ENCODE data around the gene SPHK2. TPM values are rescaled to one million over a fixed set of nuclear protein-coding genes. Genes with fewer than 3 reads are reported as not detected.

The SPHK2 gene
- total RNA-seq, 1 donor: 7.8 TPM

DNA sequence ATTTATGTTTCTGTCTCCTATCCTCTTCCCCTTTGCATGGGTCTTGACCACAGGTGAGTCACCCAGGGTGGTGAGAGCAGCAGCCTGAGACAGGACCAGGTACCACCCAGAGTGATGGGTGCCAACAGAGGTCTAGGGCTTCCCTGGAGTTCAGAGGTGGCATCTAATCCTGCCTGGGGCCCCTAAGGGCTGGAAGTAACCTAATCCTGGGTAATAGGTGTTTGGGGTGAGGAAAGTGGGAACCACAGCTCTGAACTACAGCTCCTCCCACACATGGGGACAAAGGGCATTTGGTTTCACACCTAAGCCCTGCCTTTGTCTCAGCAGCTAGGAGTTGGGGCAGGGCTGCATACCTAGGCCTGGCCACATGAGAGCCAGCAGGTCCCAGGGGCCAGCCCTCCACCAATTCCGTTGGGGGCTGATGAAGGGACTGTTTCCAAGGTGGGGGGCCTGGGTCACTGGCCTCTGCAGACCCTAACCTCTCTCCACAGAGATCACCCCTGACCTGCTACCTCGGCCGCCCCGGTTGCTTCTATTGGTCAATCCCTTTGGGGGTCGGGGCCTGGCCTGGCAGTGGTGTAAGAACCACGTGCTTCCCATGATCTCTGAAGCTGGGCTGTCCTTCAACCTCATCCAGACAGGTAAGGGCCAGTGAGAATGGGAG, 8.0 kb downstream of the SPHK2 start:
- H3K4me3 ChIP-seq (ENCODE audit: low read depth, low read length): no peak overlapping the region
- TF ChIP-seq, protein P1, sequence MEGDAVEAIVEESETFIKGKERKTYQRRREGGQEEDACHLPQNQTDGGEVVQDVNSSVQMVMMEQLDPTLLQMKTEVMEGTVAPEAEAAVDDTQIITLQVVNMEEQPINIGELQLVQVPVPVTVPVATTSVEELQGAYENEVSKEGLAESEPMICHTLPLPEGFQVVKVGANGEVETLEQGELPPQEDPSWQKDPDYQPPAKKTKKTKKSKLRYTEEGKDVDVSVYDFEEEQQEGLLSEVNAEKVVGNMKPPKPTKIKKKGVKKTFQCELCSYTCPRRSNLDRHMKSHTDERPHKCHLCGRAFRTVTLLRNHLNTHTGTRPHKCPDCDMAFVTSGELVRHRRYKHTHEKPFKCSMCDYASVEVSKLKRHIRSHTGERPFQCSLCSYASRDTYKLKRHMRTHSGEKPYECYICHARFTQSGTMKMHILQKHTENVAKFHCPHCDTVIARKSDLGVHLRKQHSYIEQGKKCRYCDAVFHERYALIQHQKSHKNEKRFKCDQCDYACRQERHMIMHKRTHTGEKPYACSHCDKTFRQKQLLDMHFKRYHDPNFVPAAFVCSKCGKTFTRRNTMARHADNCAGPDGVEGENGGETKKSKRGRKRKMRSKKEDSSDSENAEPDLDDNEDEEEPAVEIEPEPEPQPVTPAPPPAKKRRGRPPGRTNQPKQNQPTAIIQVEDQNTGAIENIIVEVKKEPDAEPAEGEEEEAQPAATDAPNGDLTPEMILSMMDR (IDR thresholded peaks at IDR 0.05; ENCODE audit: insufficient read depth, low read depth, low read length): no peak
- DNase-seq (ENCODE audit: low read depth): no peak

DNA sequence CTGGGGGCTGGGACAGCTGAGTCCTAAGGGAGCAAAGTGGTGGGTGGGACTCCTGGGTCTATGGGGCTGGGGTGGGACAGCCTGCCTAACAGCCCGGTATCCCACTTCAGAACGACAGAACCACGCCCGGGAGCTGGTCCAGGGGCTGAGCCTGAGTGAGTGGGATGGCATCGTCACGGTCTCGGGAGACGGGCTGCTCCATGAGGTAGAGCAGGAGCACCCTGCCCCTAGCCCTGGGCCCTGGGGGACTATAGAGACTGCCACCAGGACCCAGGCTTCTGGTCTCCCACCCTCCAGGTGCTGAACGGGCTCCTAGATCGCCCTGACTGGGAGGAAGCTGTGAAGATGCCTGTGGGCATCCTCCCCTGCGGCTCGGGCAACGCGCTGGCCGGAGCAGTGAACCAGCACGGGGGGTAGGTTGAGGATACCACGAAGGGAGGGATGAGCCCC, 8.6 kb downstream of the SPHK2 start:
- DNase-seq (ENCODE audit: low read depth): no peak
- TF ChIP-seq, protein P1 (IDR thresholded peaks at IDR 0.05; ENCODE audit: insufficient read depth, low read depth, low read length): no peak
- no peak overlapping the region for H3K4me3 ChIP-seq (ENCODE audit: low read depth, low read length)

DNA sequence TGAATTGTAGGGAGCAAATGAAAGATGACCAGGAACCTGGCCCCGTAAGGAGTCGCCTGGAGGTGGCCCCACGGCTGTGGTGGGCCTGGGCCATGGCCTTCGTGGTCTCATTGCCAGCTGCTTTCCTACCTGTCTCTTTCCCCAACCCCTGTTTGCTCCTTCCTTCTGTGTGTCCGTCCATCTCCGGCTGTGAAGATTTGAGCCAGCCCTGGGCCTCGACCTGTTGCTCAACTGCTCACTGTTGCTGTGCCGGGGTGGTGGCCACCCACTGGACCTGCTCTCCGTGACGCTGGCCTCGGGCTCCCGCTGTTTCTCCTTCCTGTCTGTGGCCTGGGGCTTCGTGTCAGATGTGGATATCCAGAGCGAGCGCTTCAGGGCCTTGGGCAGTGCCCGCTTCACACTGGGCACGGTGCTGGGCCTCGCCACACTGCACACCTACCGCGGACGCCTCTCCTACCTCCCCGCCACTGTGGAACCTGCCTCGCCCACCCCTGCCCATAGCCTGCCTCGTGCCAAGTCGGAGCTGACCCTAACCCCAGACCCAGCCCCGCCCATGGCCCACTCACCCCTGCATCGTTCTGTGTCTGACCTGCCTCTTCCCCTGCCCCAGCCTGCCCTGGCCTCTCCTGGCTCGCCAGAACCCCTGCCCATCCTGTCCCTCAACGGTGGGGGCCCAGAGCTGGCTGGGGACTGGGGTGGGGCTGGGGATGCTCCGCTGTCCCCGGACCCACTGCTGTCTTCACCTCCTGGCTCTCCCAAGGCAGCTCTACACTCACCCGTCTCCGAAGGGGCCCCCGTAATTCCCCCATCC, 9.4 kb downstream of the SPHK2 start:
- no peak for DNase-seq (ENCODE audit: low read depth)
- no peak overlapping the region for H3K4me3 ChIP-seq (ENCODE audit: low read depth, low read length)
- TF ChIP-seq, protein P1 (IDR thresholded peaks at IDR 0.05; ENCODE audit: insufficient read depth, low read depth, low read length): no peak

DNA sequence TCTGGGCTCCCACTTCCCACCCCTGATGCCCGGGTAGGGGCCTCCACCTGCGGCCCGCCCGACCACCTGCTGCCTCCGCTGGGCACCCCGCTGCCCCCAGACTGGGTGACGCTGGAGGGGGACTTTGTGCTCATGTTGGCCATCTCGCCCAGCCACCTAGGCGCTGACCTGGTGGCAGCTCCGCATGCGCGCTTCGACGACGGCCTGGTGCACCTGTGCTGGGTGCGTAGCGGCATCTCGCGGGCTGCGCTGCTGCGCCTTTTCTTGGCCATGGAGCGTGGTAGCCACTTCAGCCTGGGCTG, 9.9 kb downstream of the SPHK2 start:
- TF ChIP-seq, protein P1 (IDR thresholded peaks at IDR 0.05; ENCODE audit: insufficient read depth, low read depth, low read length): no peak
- no peak for DNase-seq (ENCODE audit: low read depth)
- H3K4me3 ChIP-seq (ENCODE audit: low read depth, low read length): no peak overlapping the region

DNA sequence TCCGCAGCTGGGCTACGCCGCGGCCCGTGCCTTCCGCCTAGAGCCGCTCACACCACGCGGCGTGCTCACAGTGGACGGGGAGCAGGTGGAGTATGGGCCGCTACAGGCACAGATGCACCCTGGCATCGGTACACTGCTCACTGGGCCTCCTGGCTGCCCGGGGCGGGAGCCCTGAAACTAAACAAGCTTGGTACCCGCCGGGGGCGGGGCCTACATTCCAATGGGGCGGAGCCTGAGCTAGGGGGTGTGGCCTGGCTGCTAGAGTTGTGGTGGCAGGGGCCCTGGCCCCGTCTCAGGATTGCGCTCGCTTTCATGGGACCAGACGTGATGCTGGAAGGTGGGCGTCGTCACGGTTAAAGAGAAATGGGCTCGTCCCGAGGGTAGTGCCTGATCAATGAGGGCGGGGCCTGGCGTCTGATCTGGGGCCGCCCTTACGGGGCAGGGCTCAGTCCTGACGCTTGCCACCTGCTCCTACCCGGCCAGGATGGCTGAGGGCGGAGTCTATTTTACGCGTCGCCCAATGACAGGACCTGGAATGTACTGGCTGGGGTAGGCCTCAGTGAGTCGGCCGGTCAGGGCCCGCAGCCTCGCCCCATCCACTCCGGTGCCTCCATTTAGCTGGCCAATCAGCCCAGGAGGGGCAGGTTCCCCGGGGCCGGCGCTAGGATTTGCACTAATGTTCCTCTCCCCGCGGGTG, 10.4 kb downstream of the SPHK2 start:
- DNase-seq (ENCODE audit: low read depth): peak; percentile 58
- TF ChIP-seq, protein P1 (IDR thresholded peaks at IDR 0.05; ENCODE audit: insufficient read depth, low read depth, low read length): no peak
- no peak overlapping the region for H3K4me3 ChIP-seq (ENCODE audit: low read depth, low read length)

DNA sequence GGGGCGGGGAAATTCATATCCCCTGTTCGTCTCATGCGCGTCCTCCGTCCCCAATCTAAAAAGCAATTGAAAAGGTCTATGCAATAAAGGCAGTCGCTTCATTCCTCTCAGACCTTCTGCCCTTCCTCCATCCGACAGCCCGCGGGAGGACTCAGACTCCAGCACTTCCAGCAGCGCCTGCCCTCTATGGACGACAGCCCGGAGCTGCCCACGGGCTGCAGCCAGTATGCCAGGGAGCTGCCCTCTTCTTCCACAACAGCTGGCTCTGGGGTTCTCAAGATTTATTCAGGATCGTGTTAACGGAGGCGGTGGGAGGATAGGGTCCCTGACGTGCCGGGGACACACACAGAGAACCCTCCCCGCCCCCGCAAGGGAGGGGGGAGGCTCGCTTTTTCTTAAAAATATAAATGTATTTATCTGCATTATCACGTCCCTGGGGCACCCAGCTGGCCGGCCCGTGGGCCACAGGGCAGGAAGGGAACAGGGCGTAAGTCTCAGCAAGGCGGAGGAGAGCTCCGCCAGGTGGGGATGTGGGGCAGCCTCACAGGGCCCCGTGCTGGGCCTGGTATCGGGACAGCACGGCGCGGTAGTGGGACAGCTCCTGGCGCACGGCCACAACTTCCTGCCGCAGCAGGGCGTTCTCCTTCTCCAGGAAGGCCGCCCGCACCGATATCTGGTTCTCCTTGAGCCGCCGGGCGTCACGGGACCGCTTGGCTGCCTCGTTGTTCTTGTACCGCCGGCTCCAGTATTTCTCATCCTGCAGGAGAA, 11.2 kb downstream of the SPHK2 start:
- DNase-seq (ENCODE audit: low read depth): peak; percentile 75
- TF ChIP-seq, protein P1 (IDR thresholded peaks at IDR 0.05; ENCODE audit: insufficient read depth, low read depth, low read length): peak; percentile 7
- H3K4me3 ChIP-seq (ENCODE audit: low read depth, low read length): no peak overlapping the region
